Measurements from ENCODE around the gene PSEN1.

The PSEN1 gene

DNA sequence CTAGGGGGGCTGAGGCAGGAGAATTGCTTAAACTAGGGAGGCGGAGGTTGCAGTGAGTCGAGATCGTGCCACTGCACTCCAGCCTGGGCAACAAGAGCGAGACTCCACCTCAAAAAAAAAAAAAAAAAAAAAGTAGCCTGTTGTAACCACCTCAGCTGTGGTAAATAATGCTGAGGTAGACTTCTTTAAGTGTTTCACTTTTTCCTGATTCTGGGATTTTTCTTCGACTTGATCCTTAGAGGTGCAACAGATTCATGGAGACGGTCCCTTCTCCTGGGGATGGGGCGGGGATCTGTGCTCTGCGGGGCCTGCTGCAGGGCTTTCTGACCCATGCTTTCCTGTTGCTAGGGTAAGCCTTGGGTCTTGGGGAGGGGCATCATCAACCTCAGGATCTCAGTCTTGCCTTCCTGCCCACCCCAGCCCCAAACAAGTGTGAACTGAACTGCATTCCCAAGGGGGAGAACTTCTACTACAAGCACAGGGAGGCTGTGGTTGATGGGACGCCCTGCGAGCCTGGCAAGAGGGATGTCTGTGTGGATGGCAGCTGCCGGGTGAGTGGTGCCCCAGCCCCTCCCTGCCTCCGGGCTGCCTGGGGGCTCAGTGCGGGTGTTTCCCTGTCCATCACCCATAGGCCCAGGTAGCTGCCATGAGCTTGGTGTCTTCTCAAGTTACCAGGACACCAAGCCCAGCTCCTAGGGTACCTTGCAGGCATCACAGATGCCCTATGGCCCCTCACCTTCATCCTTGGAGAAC is 113.4 kb downstream of the PSEN1 start:
- Histone ChIP-seq H4K5ac (ENCODE audit: low read length) (no peak overlapping the region), H3K9ac (ENCODE audit: low read length) (no peak overlapping the region), H2AK5ac (ENCODE audit: low read length) (no peak overlapping the region), H4K8ac (ENCODE audit: low read depth, low read length) (no peak overlapping the region), H3K27me3 (ENCODE audit: insufficient read depth, low read length, poor library complexity) (no peaks in the 10 kb centered on the region), H3K4me1 (ENCODE audit: control insufficient read depth, low read depth, low read length) (no peaks in the 10 kb centered on the region), H2BK5ac (ENCODE audit: low read length) (no peak overlapping the region), H3K27ac (ENCODE audit: low read depth, low read length) (no peak overlapping the region), H2BK15ac (replicated peaks; ENCODE audit: low read depth) (no peak overlapping the region), H3K4ac (ENCODE audit: low read depth, low read length) (no peak overlapping the region), H3K4me3 (ENCODE audit: low read length) (no peak overlapping the region), H2BK120ac (ENCODE audit: low read depth, low read length) (no peak overlapping the region), H3K79me2 (ENCODE audit: control insufficient read depth, insufficient read depth, low read length) (no peaks in the 10 kb centered on the region), H3K23ac (ENCODE audit: low read length) (no peak overlapping the region), H3K79me1 (ENCODE audit: low read length) (no peaks in the 10 kb centered on the region), H3K4me2 (ENCODE audit: low read length) (no peak overlapping the region), H3K18ac (ENCODE audit: low read length) (no peak overlapping the region), H3K56ac (ENCODE audit: low read length) (no peak overlapping the region), H3K36me3 (ENCODE audit: control insufficient read depth, insufficient read depth, low read length) (no peaks in the 10 kb centered on the region)
- no peak for DNase-seq
- WGBS (ENCODE audit: extremely low coverage, insufficient coverage, low lambda C conversion rate) = no CpG with 5 or more reads among the region's 13 CpGs

DNA sequence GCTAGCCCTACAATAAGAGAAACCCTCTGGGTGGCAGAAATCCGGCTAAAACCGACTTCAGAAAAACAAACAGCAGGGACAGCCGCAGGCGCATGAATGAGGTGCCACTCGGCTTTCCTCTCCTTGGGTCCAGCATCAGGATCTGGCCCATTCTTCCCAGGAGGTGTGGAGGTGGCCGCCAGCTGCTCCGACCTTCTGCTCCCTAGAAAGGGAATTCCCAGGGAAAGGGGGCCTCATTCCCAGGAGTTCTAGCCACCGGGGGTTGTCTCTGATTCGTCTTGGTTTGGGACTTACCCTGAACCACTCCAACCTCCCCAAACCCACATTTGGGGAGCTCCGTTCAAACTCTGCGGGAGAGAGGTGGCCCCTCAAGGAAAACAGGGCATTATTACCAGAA is 114.0 kb downstream of the PSEN1 start:
- no peak overlapping the region for H4K8ac ChIP-seq (ENCODE audit: low read depth, low read length)
- H3K79me1 ChIP-seq (ENCODE audit: low read length) = no peaks in the 10 kb centered on the region
- no peak overlapping the region for H4K5ac ChIP-seq (ENCODE audit: low read length)
- no peak overlapping the region for H2BK15ac ChIP-seq (replicated peaks; ENCODE audit: low read depth)
- H2BK120ac ChIP-seq (ENCODE audit: low read depth, low read length) = no peak overlapping the region
- H2AK5ac ChIP-seq (ENCODE audit: low read length) = no peak overlapping the region
- no CpG with 5 or more reads among the region's 11 CpGs for WGBS (ENCODE audit: extremely low coverage, insufficient coverage, low lambda C conversion rate)
- no peak overlapping the region for H3K56ac ChIP-seq (ENCODE audit: low read length)
- H3K23ac ChIP-seq (ENCODE audit: low read length) = no peak overlapping the region
- no peak for DNase-seq
- H3K18ac ChIP-seq (ENCODE audit: low read length) = no peak overlapping the region
- no peak overlapping the region for H3K4me3 ChIP-seq (ENCODE audit: low read length)
- H3K4me1 ChIP-seq (ENCODE audit: control insufficient read depth, low read depth, low read length) = no peaks in the 10 kb centered on the region
- H3K79me2 ChIP-seq (ENCODE audit: control insufficient read depth, insufficient read depth, low read length) = no peaks in the 10 kb centered on the region
- no peak overlapping the region for H3K27ac ChIP-seq (ENCODE audit: low read depth, low read length)
- no peaks in the 10 kb centered on the region for H3K36me3 ChIP-seq (ENCODE audit: control insufficient read depth, insufficient read depth, low read length)
- no peak overlapping the region for H3K9ac ChIP-seq (ENCODE audit: low read length)
- H3K4me2 ChIP-seq (ENCODE audit: low read length) = no peak overlapping the region
- no peak overlapping the region for H2BK5ac ChIP-seq (ENCODE audit: low read length)
- no peaks in the 10 kb centered on the region for H3K27me3 ChIP-seq (ENCODE audit: insufficient read depth, low read length, poor library complexity)
- H3K4ac ChIP-seq (ENCODE audit: low read depth, low read length) = no peak overlapping the region

DNA sequence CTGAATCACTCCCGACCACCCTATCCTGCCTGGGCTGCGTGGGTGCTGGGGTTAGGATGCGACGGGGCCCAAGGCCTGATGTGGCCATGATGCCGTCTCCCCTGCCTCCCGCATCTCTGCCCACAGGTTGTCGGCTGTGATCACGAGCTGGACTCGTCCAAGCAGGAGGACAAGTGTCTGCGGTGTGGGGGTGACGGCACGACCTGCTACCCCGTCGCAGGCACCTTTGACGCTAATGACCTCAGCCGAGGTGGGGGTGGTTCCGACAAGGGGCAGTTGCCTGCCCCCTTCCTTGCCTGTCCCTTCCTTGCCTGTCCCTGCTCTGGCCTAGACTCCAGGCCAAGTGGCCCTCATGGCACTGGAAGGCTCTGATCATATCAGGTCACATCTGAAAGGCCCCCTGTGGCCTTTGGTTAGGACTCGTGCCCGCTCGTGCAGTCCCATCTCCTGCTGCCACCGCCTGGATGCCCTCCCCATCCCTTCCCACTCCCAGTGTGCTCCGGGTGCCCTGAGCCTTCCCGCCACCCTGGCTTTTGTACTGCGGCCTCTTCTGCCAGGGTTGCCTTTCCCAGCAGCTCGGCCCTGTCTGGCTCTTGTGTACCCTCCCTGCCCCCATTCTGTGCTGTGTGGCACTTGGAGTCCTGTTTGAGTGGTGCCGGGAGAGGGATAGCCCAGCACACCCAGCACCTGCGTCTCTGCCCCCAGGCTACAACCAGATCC is 114.6 kb downstream of the PSEN1 start:
- Histone ChIP-seq H3K27ac (ENCODE audit: low read depth, low read length) (no peak overlapping the region), H2BK120ac (ENCODE audit: low read depth, low read length) (no peak overlapping the region), H2BK15ac (replicated peaks; ENCODE audit: low read depth) (no peak overlapping the region), H3K18ac (ENCODE audit: low read length) (no peak overlapping the region), H3K9ac (ENCODE audit: low read length) (no peak overlapping the region), H3K79me2 (ENCODE audit: control insufficient read depth, insufficient read depth, low read length) (no peaks in the 10 kb centered on the region), H3K4me2 (ENCODE audit: low read length) (no peak overlapping the region), H3K4me3 (ENCODE audit: low read length) (no peak overlapping the region), H4K8ac (ENCODE audit: low read depth, low read length) (no peak overlapping the region), H3K56ac (ENCODE audit: low read length) (no peak overlapping the region), H3K23ac (ENCODE audit: low read length) (no peak overlapping the region), H3K36me3 (ENCODE audit: control insufficient read depth, insufficient read depth, low read length) (no peaks in the 10 kb centered on the region), H3K4ac (ENCODE audit: low read depth, low read length) (no peak overlapping the region), H3K4me1 (ENCODE audit: control insufficient read depth, low read depth, low read length) (no peaks in the 10 kb centered on the region), H3K79me1 (ENCODE audit: low read length) (no peaks in the 10 kb centered on the region), H2AK5ac (ENCODE audit: low read length) (no peak overlapping the region), H3K27me3 (ENCODE audit: insufficient read depth, low read length, poor library complexity) (no peaks in the 10 kb centered on the region), H2BK5ac (ENCODE audit: low read length) (no peak overlapping the region), H4K5ac (ENCODE audit: low read length) (no peak overlapping the region)
- no peak for DNase-seq
- no CpG with 5 or more reads among the region's 27 CpGs for WGBS (ENCODE audit: extremely low coverage, insufficient coverage, low lambda C conversion rate)

DNA sequence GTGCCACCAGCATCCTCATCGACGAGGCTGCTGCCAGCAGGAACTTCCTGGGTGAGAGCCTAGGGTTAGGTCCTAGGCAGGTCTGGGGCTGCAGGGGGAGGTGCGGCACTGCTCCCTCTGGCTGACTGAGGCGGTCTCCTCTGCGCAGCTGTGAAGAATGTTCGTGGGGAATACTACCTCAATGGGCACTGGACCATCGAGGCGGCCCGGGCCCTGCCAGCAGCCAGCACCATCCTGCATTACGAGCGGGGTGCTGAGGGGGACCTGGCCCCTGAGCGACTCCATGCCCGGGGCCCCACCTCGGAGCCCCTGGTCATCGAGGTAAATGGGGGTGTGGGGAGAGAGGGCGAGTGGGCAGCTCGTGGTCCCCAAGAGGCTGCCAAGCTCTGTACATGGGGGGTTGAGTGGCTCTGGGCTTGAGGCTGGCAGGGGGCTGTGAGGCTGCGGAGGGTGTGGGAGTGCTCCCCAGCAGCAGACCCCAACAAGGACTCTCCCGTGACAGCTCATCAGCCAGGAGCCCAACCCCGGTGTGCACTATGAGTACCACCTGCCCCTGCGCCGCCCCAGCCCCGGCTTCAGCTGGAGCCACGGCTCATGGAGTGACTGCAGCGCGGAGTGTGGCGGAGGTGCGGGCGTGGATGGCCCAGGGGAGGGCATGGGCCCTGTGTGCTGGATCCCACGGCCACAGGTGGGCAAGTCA is 115.4 kb downstream of the PSEN1 start:
- no peak for DNase-seq
- no peak overlapping the region for H3K9ac ChIP-seq (ENCODE audit: low read length)
- H3K23ac ChIP-seq (ENCODE audit: low read length) = no peak overlapping the region
- no peak overlapping the region for H4K8ac ChIP-seq (ENCODE audit: low read depth, low read length)
- H2AK5ac ChIP-seq (ENCODE audit: low read length) = no peak overlapping the region
- H2BK15ac ChIP-seq (replicated peaks; ENCODE audit: low read depth) = no peak overlapping the region
- no peaks in the 10 kb centered on the region for H3K79me1 ChIP-seq (ENCODE audit: low read length)
- H3K4me3 ChIP-seq (ENCODE audit: low read length) = no peak overlapping the region
- no peak overlapping the region for H4K5ac ChIP-seq (ENCODE audit: low read length)
- WGBS (ENCODE audit: extremely low coverage, insufficient coverage, low lambda C conversion rate) = no CpG with 5 or more reads among the region's 30 CpGs
- no peaks in the 10 kb centered on the region for H3K27me3 ChIP-seq (ENCODE audit: insufficient read depth, low read length, poor library complexity)
- no peaks in the 10 kb centered on the region for H3K4me1 ChIP-seq (ENCODE audit: control insufficient read depth, low read depth, low read length)
- H3K56ac ChIP-seq (ENCODE audit: low read length) = no peak overlapping the region
- no peaks in the 10 kb centered on the region for H3K79me2 ChIP-seq (ENCODE audit: control insufficient read depth, insufficient read depth, low read length)
- no peak overlapping the region for H3K27ac ChIP-seq (ENCODE audit: low read depth, low read length)
- H3K4ac ChIP-seq (ENCODE audit: low read depth, low read length) = no peak overlapping the region
- no peak overlapping the region for H3K18ac ChIP-seq (ENCODE audit: low read length)
- H2BK120ac ChIP-seq (ENCODE audit: low read depth, low read length) = no peak overlapping the region
- H3K4me2 ChIP-seq (ENCODE audit: low read length) = no peak overlapping the region
- H3K36me3 ChIP-seq (ENCODE audit: control insufficient read depth, insufficient read depth, low read length) = no peaks in the 10 kb centered on the region
- no peak overlapping the region for H2BK5ac ChIP-seq (ENCODE audit: low read length)

DNA sequence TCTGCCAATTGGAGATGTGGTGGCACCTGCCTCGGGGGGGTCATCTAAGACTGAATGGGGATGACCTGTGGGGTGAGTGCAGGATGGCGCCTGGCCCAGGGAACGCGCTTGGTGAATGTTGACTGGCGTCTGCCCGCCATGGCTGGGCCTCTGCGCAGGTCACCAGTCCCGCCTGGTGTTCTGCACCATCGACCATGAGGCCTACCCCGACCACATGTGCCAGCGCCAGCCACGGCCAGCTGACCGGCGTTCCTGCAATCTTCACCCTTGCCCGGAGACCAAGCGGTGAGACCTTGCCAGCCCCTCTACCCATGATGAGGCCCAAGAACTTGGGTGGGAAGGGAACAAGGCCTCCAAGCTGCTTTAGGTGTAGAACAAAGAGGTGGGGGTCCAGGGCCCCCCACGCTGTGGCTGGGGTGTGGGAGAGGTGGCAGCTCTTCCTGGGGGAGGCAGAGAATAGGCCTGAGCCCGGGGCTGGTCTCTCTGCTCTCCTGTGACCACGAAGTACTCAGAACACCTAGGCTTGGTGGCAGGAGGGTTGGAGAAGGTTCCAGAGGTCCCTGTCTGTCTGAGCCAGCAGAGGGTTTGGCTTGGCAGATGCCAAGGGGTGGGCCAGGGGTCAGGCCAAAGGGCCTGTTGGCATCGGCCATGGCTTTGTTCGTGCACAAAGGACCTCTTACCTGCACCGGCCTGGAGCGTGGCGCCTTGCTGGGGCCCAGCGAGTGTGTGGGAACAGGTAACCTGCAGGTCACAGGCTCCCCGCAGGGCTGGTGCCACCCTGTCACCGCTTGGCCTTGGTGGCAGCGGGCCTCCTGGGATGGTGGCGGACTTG is 116.4 kb downstream of the PSEN1 start:
- Histone ChIP-seq H3K27ac (ENCODE audit: low read depth, low read length) (no peak overlapping the region), H3K56ac (ENCODE audit: low read length) (no peak overlapping the region), H4K8ac (ENCODE audit: low read depth, low read length) (no peak overlapping the region), H3K4me1 (ENCODE audit: control insufficient read depth, low read depth, low read length) (no peaks in the 10 kb centered on the region), H2BK15ac (replicated peaks; ENCODE audit: low read depth) (no peak overlapping the region), H2BK120ac (ENCODE audit: low read depth, low read length) (no peak overlapping the region), H2BK5ac (ENCODE audit: low read length) (no peak overlapping the region), H3K23ac (ENCODE audit: low read length) (no peak overlapping the region), H3K27me3 (ENCODE audit: insufficient read depth, low read length, poor library complexity) (no peaks in the 10 kb centered on the region), H3K18ac (ENCODE audit: low read length) (no peak overlapping the region), H3K4me3 (ENCODE audit: low read length) (no peak overlapping the region), H3K9ac (ENCODE audit: low read length) (no peak overlapping the region), H3K36me3 (ENCODE audit: control insufficient read depth, insufficient read depth, low read length) (no peaks in the 10 kb centered on the region), H3K4ac (ENCODE audit: low read depth, low read length) (no peak overlapping the region), H4K5ac (ENCODE audit: low read length) (no peak overlapping the region), H2AK5ac (ENCODE audit: low read length) (no peak overlapping the region), H3K79me1 (ENCODE audit: low read length) (no peaks in the 10 kb centered on the region), H3K79me2 (ENCODE audit: control insufficient read depth, insufficient read depth, low read length) (no peaks in the 10 kb centered on the region), H3K4me2 (ENCODE audit: low read length) (no peak overlapping the region)
- no peak for DNase-seq
- WGBS (ENCODE audit: extremely low coverage, insufficient coverage, low lambda C conversion rate) = no CpG with 5 or more reads among the region's 29 CpGs
